Measurements from ENCODE around the gene AK8.

DNA sequence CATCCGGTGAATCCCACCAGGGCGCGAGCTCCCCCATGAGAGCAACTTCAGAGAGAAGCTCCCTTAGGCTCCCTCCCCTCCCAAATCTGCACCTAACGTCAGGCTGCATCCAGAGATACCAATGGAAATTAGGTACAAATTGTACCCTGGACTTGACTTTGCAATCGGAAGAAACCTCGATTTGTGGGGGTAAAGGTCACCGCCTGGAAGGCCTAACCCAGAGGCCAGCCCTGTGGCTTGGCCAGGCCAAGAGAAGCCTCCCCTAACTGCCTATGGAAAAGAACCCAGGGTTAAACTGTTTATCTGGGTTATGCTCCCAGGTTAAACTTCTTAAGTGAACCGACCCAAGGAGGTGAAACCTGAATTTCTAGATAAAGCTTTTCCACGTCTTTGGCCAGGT lies 127.4 kb downstream of the AK8 start:
- TF ChIP-seq EP300 (IDR thresholded peaks at IDR 0.05; ENCODE audit: borderline replicate concordance in 1 of 2, low read depth in 1 of 2, low read length in 1 of 2) (no peak), CTCF (IDR thresholded peaks at IDR 0.05) (no peak)
